SK-N-SH treated with all-trans-retinoic acid at 6 μM for 48 hours (cell line): ENCODE data around the gene TAF1B.

Experiments
- ZFP3 ChIP-seq: fragments of 250-450 bp; sonication (Bioruptor Pico); IDR thresholded peaks from 2 replicates; pipeline ENCODE4 v1.5.0; 2020; ENCODE audit warnings: mild to moderate bottlenecking, moderate library complexity
- ZFP30 ChIP-seq: fragments of 450-650 bp; formaldehyde crosslinking; IDR thresholded peaks from 2 replicates; pipeline ENCODE4 v1.5.0; 2022; ENCODE audit warnings: mild to moderate bottlenecking, moderate library complexity
- ZNF70 ChIP-seq: fragments of 450-650 bp; formaldehyde crosslinking; IDR thresholded peaks from 2 replicates; pipeline ENCODE4 v1.5.0; 2020; ENCODE audit warnings: mild to moderate bottlenecking, moderate library complexity
- TF ChIP-seq, protein P1 (sequence below): fragments of 250-450 bp; sonication (Bioruptor Pico); IDR thresholded peaks from 2 replicates; pipeline ENCODE4 v1.5.1; 2020; ENCODE audit warnings: low read depth, mild to moderate bottlenecking, moderate library complexity
- TF ChIP-seq, protein P2 (sequence below): fragments of 250-450 bp; sonication (Bioruptor Pico); IDR thresholded peaks from 2 replicates; pipeline ENCODE4 v1.8.0; 2020; ENCODE audit warnings: mild to moderate bottlenecking, moderate library complexity, borderline replicate concordance

DNA sequence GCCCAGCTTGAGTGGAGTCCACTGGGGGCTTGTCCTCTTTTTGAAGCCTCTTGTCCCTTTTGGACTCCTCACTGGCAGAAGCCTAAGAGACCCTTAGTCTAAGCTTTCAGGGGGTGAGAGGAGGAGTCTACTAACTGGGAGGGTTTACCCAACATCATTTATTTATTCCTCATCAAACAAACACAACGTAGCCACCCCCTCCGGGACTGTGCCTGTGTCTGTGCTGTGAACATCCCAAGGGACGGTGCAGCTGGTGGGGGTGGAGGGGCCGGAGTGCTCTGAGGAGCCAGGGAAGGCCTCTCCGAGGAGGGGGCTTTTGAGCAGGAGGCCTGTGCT, 42.7 kb upstream of the TAF1B start:
- TF ChIP-seq, protein P1, sequence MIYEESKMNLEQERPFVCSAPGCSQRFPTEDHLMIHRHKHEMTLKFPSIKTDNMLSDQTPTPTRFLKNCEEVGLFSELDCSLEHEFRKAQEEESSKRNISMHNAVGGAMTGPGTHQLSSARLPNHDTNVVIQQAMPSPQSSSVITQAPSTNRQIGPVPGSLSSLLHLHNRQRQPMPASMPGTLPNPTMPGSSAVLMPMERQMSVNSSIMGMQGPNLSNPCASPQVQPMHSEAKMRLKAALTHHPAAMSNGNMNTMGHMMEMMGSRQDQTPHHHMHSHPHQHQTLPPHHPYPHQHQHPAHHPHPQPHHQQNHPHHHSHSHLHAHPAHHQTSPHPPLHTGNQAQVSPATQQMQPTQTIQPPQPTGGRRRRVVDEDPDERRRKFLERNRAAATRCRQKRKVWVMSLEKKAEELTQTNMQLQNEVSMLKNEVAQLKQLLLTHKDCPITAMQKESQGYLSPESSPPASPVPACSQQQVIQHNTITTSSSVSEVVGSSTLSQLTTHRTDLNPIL (CRISPR knock-in tag): no peak
- TF ChIP-seq ZFP30: no peak
- TF ChIP-seq, protein P2, sequence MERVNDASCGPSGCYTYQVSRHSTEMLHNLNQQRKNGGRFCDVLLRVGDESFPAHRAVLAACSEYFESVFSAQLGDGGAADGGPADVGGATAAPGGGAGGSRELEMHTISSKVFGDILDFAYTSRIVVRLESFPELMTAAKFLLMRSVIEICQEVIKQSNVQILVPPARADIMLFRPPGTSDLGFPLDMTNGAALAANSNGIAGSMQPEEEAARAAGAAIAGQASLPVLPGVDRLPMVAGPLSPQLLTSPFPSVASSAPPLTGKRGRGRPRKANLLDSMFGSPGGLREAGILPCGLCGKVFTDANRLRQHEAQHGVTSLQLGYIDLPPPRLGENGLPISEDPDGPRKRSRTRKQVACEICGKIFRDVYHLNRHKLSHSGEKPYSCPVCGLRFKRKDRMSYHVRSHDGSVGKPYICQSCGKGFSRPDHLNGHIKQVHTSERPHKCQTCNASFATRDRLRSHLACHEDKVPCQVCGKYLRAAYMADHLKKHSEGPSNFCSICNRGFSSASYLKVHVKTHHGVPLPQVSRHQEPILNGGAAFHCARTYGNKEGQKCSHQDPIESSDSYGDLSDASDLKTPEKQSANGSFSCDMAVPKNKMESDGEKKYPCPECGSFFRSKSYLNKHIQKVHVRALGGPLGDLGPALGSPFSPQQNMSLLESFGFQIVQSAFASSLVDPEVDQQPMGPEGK (CRISPR knock-in tag): no peak
- no peak for TF ChIP-seq ZFP3 (CRISPR knock-in tag)
- no peak for TF ChIP-seq ZNF70
